Measurements from ENCODE around the gene C17orf113. TPM values are rescaled to one million over a fixed set of nuclear protein-coding genes. Genes with fewer than 3 reads are reported as not detected.

C17orf113 gene
- total and polyA plus RNA-seq, 4 donors, result 0.12 to 0.17 (median 0.14) TPM; not detected in 1

- H3K9ac ChIP-seq (ENCODE audit: low read depth in 1 of 2, low read length in 2 of 2), result no peak overlapping the region
- peaks cover 14 to 39% (median 30%) of the 10 kb centered on the region in 4 donors for H3K4me1 ChIP-seq (ENCODE audit: control insufficient read depth in 4 of 4, insufficient read depth in 4 of 4, low read length in 3 of 4)
- 74% methylated on average over 17 of the region's 17 CpGs for whole genome bisulfite sequencing
- H3K27ac ChIP-seq (ENCODE audit: low read depth in 1 of 2, low read length in 2 of 2), result no peak overlapping the region
- H3K27me3 ChIP-seq (ENCODE audit: control insufficient read depth in 4 of 4, insufficient read depth in 4 of 4, low read length in 3 of 4), result no peaks in the 10 kb centered on the region
- TF ChIP-seq FOXA2 (IDR thresholded peaks at IDR 0.05), result no peak
- TF ChIP-seq NR2F2 (IDR thresholded peaks at IDR 0.05), result no peak
- no peak for TF ChIP-seq TAF1 (conservative IDR thresholded peaks at IDR 0.05)
- TF ChIP-seq REST (IDR thresholded peaks at IDR 0.05), result no peak
- TF ChIP-seq GABPA (IDR thresholded peaks at IDR 0.05 in 1 of 2, conservative IDR thresholded peaks at IDR 0.05 in 1 of 2), result no peak
- H3K36me3 ChIP-seq (ENCODE audit: control insufficient read depth in 4 of 4, insufficient read depth in 3 of 4, low read depth in 1 of 4, low read length in 3 of 4), result peaks cover 3 to 8% (median 7%) of the 10 kb centered on the region in 4 donors
- no peak overlapping the region for H3K4me3 ChIP-seq (ENCODE audit: low read depth in 1 of 3, low read length in 3 of 3)
- no peaks in the 10 kb centered on the region for H3K9me3 ChIP-seq (ENCODE audit: control insufficient read depth in 4 of 4, low read length in 3 of 4)
- no peak for DNase-seq (ENCODE audit: low spot score)
Observed at GRCh38 chr17:42026857-42027589, 23.4 kb downstream of the C17orf113 start.

- H3K9ac ChIP-seq (ENCODE audit: low read depth in 1 of 2, low read length in 2 of 2), result no peak overlapping the region
- no peak for DNase-seq (ENCODE audit: low spot score)
- H3K27me3 ChIP-seq (ENCODE audit: control insufficient read depth in 4 of 4, insufficient read depth in 4 of 4, low read length in 3 of 4), result no peaks in the 10 kb centered on the region
- H3K4me1 ChIP-seq (ENCODE audit: control insufficient read depth in 4 of 4, insufficient read depth in 4 of 4, low read length in 3 of 4), result peaks cover 14 to 41% (median 33%) of the 10 kb centered on the region in 4 donors
- H3K4me3 ChIP-seq (ENCODE audit: low read depth in 1 of 3, low read length in 3 of 3), result no peak overlapping the region
- H3K36me3 ChIP-seq (ENCODE audit: control insufficient read depth in 4 of 4, insufficient read depth in 3 of 4, low read depth in 1 of 4, low read length in 3 of 4), result peaks cover 3 to 8% (median 7%) of the 10 kb centered on the region in 4 donors
- no peaks in the 10 kb centered on the region for H3K9me3 ChIP-seq (ENCODE audit: control insufficient read depth in 4 of 4, low read length in 3 of 4)
- TF ChIP-seq ATF3 (IDR thresholded peaks at IDR 0.05), result no peak
- TF ChIP-seq RXRA (IDR thresholded peaks at IDR 0.05), result no peak
- no peak for TF ChIP-seq HNF4A (conservative IDR thresholded peaks at IDR 0.05)
- TF ChIP-seq JUND (IDR thresholded peaks at IDR 0.05), result no peak
- TF ChIP-seq GABPA (IDR thresholded peaks at IDR 0.05 in 1 of 2, conservative IDR thresholded peaks at IDR 0.05 in 1 of 2), result no peak
- TF ChIP-seq FOXA1 (IDR thresholded peaks at IDR 0.05), result no peak
- TF ChIP-seq RAD21 (IDR thresholded peaks at IDR 0.05), result no peak
- no peak for TF ChIP-seq MAX (IDR thresholded peaks at IDR 0.05)
- TF ChIP-seq HNF4G (IDR thresholded peaks at IDR 0.05), result no peak
- no peak for TF ChIP-seq EGR1 (IDR thresholded peaks at IDR 0.05; ENCODE audit: low read depth in 2 of 2)
- no peak for TF ChIP-seq REST (IDR thresholded peaks at IDR 0.05)
- TF ChIP-seq CTCF (IDR thresholded peaks at IDR 0.05; ENCODE audit: low read depth, low read length, missing input control), result no peak
- no peak for TF ChIP-seq TAF1 (conservative IDR thresholded peaks at IDR 0.05)
- TF ChIP-seq FOXA2 (IDR thresholded peaks at IDR 0.05), result no peak
- TF ChIP-seq YY1 (IDR thresholded peaks at IDR 0.05), result no peak
- TF ChIP-seq NR2F2 (IDR thresholded peaks at IDR 0.05), result no peak
- TF ChIP-seq ZBTB33 (IDR thresholded peaks at IDR 0.05), result no peak
- no peak for TF ChIP-seq SP1 (IDR thresholded peaks at IDR 0.05)
- 98% methylated on average over 3 of the region's 3 CpGs for WGBS
- no peak overlapping the region for H3K27ac ChIP-seq (ENCODE audit: low read depth in 1 of 2, low read length in 2 of 2)
Observed at GRCh38 chr17:42025936-42026335, 24.5 kb downstream of the C17orf113 start.

Data from liver (tissue), 9 donors.